Trophoblast cell (in vitro differentiated cells and primary cell): ENCODE results near the gene SLCO2B1.
A peak's percentile ranks its signal among the peaks of the same experiment; 100 is the strongest.

Experiments
- DNase-seq, 2 donors: peaks; one replicate each; pipeline ENCODE4 v3.0.0-alpha.2; 2016
- H2AFZ ChIP-seq: 2 replicates; pipeline ENCODE4 v1.6.1; 2013; ENCODE audit warnings: low read length, moderate library complexity, mild to moderate bottlenecking; ENCODE audit not compliant: insufficient read depth, poor library complexity
- H2AK5ac ChIP-seq: 2 replicates; pipeline ENCODE4 v1.6.1; 2013; ENCODE audit warnings: mild to moderate bottlenecking, low read length
- H2BK120ac ChIP-seq: 2 replicates; pipeline ENCODE4 v1.6.1; 2013; ENCODE audit warnings: low read length, mild to moderate bottlenecking, moderate library complexity; ENCODE audit not compliant: insufficient read depth, poor library complexity
- H2BK12ac ChIP-seq: 2 replicates; pipeline ENCODE4 v1.6.1; 2013; ENCODE audit warnings: mild to moderate bottlenecking, low read length, moderate library complexity
- H2BK5ac ChIP-seq: 2 replicates; pipeline ENCODE4 v1.6.1; 2013; ENCODE audit warnings: low read length, low read depth, moderate library complexity, mild to moderate bottlenecking; ENCODE audit not compliant: poor library complexity
- H3K14ac ChIP-seq: 2 replicates; pipeline ENCODE4 v1.6.1; 2013; ENCODE audit warnings: mild to moderate bottlenecking, low read length
- H3K18ac ChIP-seq: 2 replicates; pipeline ENCODE4 v1.6.1; 2013; ENCODE audit warnings: mild to moderate bottlenecking, low read length
- H3K23ac ChIP-seq: 2 replicates; pipeline ENCODE4 v1.6.1; 2013; ENCODE audit warnings: low read length
- H3K27ac ChIP-seq: 2 replicates; pipeline ENCODE4 v1.5.1; 2013; ENCODE audit warnings: low read depth, mild to moderate bottlenecking, inconsistent platforms, low read length, moderate library complexity
- H3K27me3 ChIP-seq: 2 replicates; pipeline ENCODE4 v1.6.1; 2013; ENCODE audit warnings: inconsistent platforms, mild to moderate bottlenecking, low read length, moderate library complexity; ENCODE audit not compliant: insufficient read depth
- H3K36me3 ChIP-seq, 2 experiments: 1 replicate in 1 of 2; 2 replicates in 1 of 2; pipeline ENCODE4 v1.6.1; 2013; ENCODE audit warnings: low read length in 2 of 2, mild to moderate bottlenecking in 2 of 2, moderate library complexity in 1 of 2; ENCODE audit not compliant: insufficient read depth in 2 of 2, control insufficient read depth in 1 of 2
- H3K4ac ChIP-seq: 2 replicates; pipeline ENCODE4 v1.6.1; 2013; ENCODE audit warnings: low read depth, mild to moderate bottlenecking, low read length, moderate library complexity
- H3K4me1 ChIP-seq, 2 experiments: 1 replicate in 1 of 2; 2 replicates in 1 of 2; pipeline ENCODE4 v1.6.1; 2013; ENCODE audit warnings: low read length in 2 of 2, mild to moderate bottlenecking in 2 of 2, moderate library complexity in 1 of 2; ENCODE audit not compliant: insufficient read depth in 2 of 2, control insufficient read depth in 1 of 2
- H3K4me2 ChIP-seq: 2 replicates; pipeline ENCODE4 v1.6.1; 2013; ENCODE audit warnings: inconsistent platforms, mild to moderate bottlenecking, low read length, moderate library complexity
- H3K4me3 ChIP-seq: 2 replicates; pipeline ENCODE4 v1.5.1; 2013; ENCODE audit warnings: mild to moderate bottlenecking, low read depth, low read length, inconsistent platforms
- H3K79me1 ChIP-seq: one replicate; pipeline ENCODE4 v1.6.1; 2013; ENCODE audit warnings: low read length
- H3K79me2 ChIP-seq: 2 replicates; pipeline ENCODE4 v1.6.1; 2013; ENCODE audit warnings: low read length, mild to moderate bottlenecking; ENCODE audit not compliant: control insufficient read depth, insufficient read depth, poor library complexity
- H3K9ac ChIP-seq: 2 replicates; pipeline ENCODE4 v1.6.1; 2013; ENCODE audit warnings: mild to moderate bottlenecking, low read length
- H3K9me3 ChIP-seq: 2 replicates; pipeline ENCODE4 v1.6.1; 2013; ENCODE audit warnings: low read depth, mild to moderate bottlenecking, control low read depth, inconsistent platforms, low read length; ENCODE audit not compliant: insufficient read depth
- H4K12ac ChIP-seq: 2 replicates; pipeline ENCODE4 v1.6.1; 2013; ENCODE audit warnings: low read depth, mild to moderate bottlenecking, low read length, moderate library complexity
- H4K8ac ChIP-seq: 2 replicates; pipeline ENCODE4 v1.6.1; 2013; ENCODE audit warnings: low read depth, mild to moderate bottlenecking, low read length, moderate library complexity
- H4K91ac ChIP-seq: one replicate; pipeline ENCODE4 v1.6.1; 2013; ENCODE audit warnings: low read depth, mild to moderate bottlenecking, low read length, moderate library complexity
- WGBS: extraction: QIAGEN DNeasy Blood & Tissue Kit; methylation state at CpG from one replicate; pipeline ENCODE4 v1.1.7; 2013; ENCODE audit warnings: missing lambda C conversion rate; ENCODE audit not compliant: insufficient read length, insufficient coverage; ENCODE audit errors: extremely low coverage; 5-methylcytosine and 5-hydroxymethylcytosine counted together

Gene SLCO2B1

DNA sequence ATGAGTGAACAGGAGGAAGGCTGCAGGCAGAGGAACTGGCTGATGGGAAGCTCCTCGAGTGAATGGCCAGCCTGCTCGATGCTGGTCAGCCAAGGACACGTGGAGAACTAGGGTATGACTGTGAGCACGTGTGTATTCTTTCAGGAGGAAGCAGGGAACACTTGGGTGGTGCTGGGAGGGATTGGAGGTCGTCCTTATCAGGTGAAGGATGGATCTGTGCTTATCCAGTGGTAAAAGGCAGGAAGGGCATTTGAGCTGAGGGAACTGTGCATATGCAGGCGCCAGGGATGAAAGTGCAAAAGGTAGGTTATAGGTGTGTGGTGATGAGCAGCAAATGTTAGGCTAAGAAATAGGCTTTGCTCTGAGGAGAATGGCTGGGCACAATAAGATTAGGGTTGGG lies 9.7 kb upstream of the SLCO2B1 start:
- Histone ChIP-seq H3K14ac (no peak overlapping the region), H3K4ac (no peak overlapping the region), H3K18ac (no peak overlapping the region), H3K4me3 (no peak overlapping the region), H3K36me3 (no peaks in the 10 kb centered on the region), H3K79me1 (no peaks in the 10 kb centered on the region), H4K12ac (no peak overlapping the region), H2BK120ac (no peak overlapping the region), H2AFZ (no peak overlapping the region), H3K79me2 (no peaks in the 10 kb centered on the region), H3K27ac (no peak overlapping the region), H2BK5ac (no peak overlapping the region), H3K4me2 (no peak overlapping the region), H4K8ac (no peak overlapping the region), H2BK12ac (no peak overlapping the region), H2AK5ac (no peak overlapping the region), H3K9me3 (no peaks in the 10 kb centered on the region), H4K91ac (no peak overlapping the region), H3K23ac (no peak overlapping the region), H3K27me3 (no peaks in the 10 kb centered on the region), H3K4me1 (peaks cover 0 to 3% of the 10 kb centered on the region in 2 experiments), H3K9ac (no peak overlapping the region)
- DNase-seq: no peak
- WGBS: no CpG with 5 or more reads among the region's 6 CpGs

DNA sequence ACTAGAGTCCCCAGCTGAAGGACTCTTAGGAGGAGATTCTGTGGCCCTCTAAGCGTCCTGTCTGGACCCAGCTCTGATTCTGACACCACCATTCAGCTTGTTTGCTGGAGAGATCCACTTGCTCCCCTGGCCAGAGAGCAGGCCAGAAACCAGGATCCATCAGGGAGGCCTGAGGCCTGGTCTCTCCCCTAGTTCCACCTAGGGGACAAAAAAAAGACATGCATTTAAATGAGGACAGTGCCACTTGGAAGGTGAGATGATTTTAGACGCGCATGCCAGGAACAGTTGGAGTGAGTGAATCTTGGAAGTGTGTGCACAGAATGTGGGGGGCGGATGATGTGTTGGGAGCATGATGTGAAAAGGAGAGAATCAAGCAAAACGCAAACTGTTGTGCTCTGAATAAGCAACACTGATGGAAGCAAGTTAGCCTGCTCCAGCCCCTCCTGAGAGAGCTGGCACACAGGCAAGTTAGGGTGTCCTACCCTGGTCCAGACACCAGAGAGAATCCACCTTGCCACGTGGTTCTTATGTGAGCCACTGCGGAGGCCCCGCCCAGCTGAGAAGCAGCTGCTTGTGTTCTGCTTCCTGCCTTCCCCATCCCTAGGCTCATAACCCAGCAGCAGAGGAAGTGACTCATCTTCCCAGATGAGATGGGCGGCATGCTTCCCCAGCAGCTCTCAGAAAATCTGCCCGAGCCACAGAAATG lies 8.0 kb upstream of the SLCO2B1 start:
- Histone ChIP-seq H2AFZ (no peak overlapping the region), H3K23ac (no peak overlapping the region), H3K79me2 (no peaks in the 10 kb centered on the region), H4K8ac (no peak overlapping the region), H3K36me3 (no peaks in the 10 kb centered on the region), H2BK120ac (no peak overlapping the region), H3K9me3 (no peaks in the 10 kb centered on the region), H3K4me2 (no peak overlapping the region), H3K27ac (no peak overlapping the region), H3K79me1 (no peaks in the 10 kb centered on the region), H4K91ac (no peak overlapping the region), H3K18ac (no peak overlapping the region), H2BK12ac (no peak overlapping the region), H3K4me3 (no peak overlapping the region), H3K27me3 (no peaks in the 10 kb centered on the region), H3K4me1 (peaks cover 5 to 6% of the 10 kb centered on the region in 2 experiments), H3K9ac (no peak overlapping the region), H3K14ac (no peak overlapping the region), H2BK5ac (no peak overlapping the region), H4K12ac (no peak overlapping the region), H2AK5ac (no peak overlapping the region), H3K4ac (no peak overlapping the region)
- no CpG with 5 or more reads among the region's 10 CpGs for WGBS
- DNase-seq: peak; percentile 62 to 83

DNA sequence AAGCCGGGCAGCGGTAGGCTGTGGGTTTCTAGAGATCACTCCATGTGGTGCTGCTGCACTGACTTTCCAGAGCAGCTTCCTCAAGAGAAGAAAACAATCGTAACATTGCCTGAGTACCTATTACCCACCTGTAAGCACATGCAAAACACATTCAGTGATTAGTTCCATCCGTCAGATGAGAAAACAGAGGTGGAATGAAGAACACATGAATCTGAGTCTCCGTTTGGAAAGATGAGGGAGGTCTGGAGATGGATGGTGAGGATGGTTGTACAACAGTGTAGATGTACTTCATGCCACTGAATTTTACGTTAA lies 7.5 kb upstream of the SLCO2B1 start:
- Histone ChIP-seq H2BK12ac (no peak overlapping the region), H3K4me2 (no peak overlapping the region), H3K79me1 (no peaks in the 10 kb centered on the region), H4K8ac (no peak overlapping the region), H3K27ac (no peak overlapping the region), H3K18ac (no peak overlapping the region), H2BK120ac (no peak overlapping the region), H3K14ac (no peak overlapping the region), H3K9ac (no peak overlapping the region), H3K36me3 (no peaks in the 10 kb centered on the region), H4K91ac (no peak overlapping the region), H3K4me1 (peaks cover 5 to 7% of the 10 kb centered on the region in 2 experiments), H3K27me3 (no peaks in the 10 kb centered on the region), H3K23ac (no peak overlapping the region), H4K12ac (no peak overlapping the region), H3K79me2 (no peaks in the 10 kb centered on the region), H3K4ac (no peak overlapping the region), H2AFZ (no peak overlapping the region), H2AK5ac (no peak overlapping the region), H3K9me3 (no peaks in the 10 kb centered on the region), H2BK5ac (no peak overlapping the region), H3K4me3 (no peak overlapping the region)
- DNase-seq: no peak
- WGBS: no CpG with 5 or more reads among the region's 6 CpGs

DNA sequence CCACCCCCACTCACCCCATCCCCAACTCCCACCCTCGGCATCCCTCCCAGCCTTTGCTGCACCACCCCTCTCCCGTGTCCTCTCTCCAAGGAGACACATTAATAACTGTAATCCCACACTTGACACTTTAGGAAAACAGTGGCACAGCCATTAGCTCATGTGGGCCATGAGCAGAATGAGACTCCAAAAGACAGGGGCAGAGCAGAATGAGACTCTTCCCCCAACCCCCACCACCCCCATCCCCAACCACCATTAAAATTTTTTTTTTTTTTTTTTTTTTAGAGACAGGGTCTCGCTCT lies 6.2 kb upstream of the SLCO2B1 start:
- Histone ChIP-seq H3K4me1 (peaks cover 5 to 7% of the 10 kb centered on the region in 2 experiments), H4K12ac (no peak overlapping the region), H3K79me1 (no peaks in the 10 kb centered on the region), H3K36me3 (no peaks in the 10 kb centered on the region), H3K18ac (no peak overlapping the region), H3K9ac (no peak overlapping the region), H3K79me2 (no peaks in the 10 kb centered on the region), H3K27me3 (no peaks in the 10 kb centered on the region), H2AFZ (no peak overlapping the region), H3K4me2 (no peak overlapping the region), H3K23ac (no peak overlapping the region), H2BK120ac (no peak overlapping the region), H3K9me3 (no peaks in the 10 kb centered on the region), H4K8ac (no peak overlapping the region), H3K4ac (no peak overlapping the region), H2AK5ac (no peak overlapping the region), H3K14ac (no peak overlapping the region), H3K27ac (no peak overlapping the region), H2BK12ac (no peak overlapping the region), H2BK5ac (no peak overlapping the region), H4K91ac (no peak overlapping the region), H3K4me3 (no peak overlapping the region)
- no peak for DNase-seq
- WGBS: no CpG with 5 or more reads among the region's 3 CpGs
